Activated CD4-positive, alpha-beta T cell treated with anti-CD3 and anti-CD28 coated beads, Interleukin-2, amount 50 U/mL, for 16 hours (primary cell): Measurements from ENCODE around the gene DAZAP1.

Source experiments
- DNase-seq: peaks from one replicate; pipeline ENCODE4 v3.0.0-alpha.2; 2020

The DAZAP1 gene

GRCh38 chr19:1407528-1408299 is at the start of gene DAZAP1:
Gene DAZAP1 (plus strand): TSS chr19:1407586. CDS start chr19:1407774, 188 bp downstream.
- DNase-seq: no peak

GRCh38 chr19:1360126-1360817 is 47.1 kb upstream of the DAZAP1 start:
- DNase-seq: no peak

GRCh38 chr19:1360818-1361461 is 46.4 kb upstream of the DAZAP1 start:
- no peak for DNase-seq

- DNase-seq: no peak
Observed at GRCh38 chr19:1361601-1362386, 45.6 kb upstream of the DAZAP1 start.

GRCh38 chr19:1362387-1363257 is 44.8 kb upstream of the DAZAP1 start:
- DNase-seq: no peak

- peak; percentile 37 for DNase-seq
Observed at GRCh38 chr19:1363599-1363998, 43.8 kb upstream of the DAZAP1 start.

- no peak for DNase-seq
Observed at GRCh38 chr19:1364070-1364704, 43.2 kb upstream of the DAZAP1 start.

GRCh38 chr19:1365319-1366269 is 41.8 kb upstream of the DAZAP1 start:
- no peak for DNase-seq

- no peak for DNase-seq
Observed at GRCh38 chr19:1366296-1366695, 41.1 kb upstream of the DAZAP1 start.

- no peak for DNase-seq
Observed at GRCh38 chr19:1366899-1367870, 40.2 kb upstream of the DAZAP1 start.

- DNase-seq: no peak
Observed at GRCh38 chr19:1369214-1369805, 38.1 kb upstream of the DAZAP1 start.

GRCh38 chr19:1370579-1371361 is 36.6 kb upstream of the DAZAP1 start:
- DNase-seq: no peak

- no peak for DNase-seq
Observed at GRCh38 chr19:1373042-1373533, 34.3 kb upstream of the DAZAP1 start.

GRCh38 chr19:1373534-1374249 is 33.7 kb upstream of the DAZAP1 start:
- no peak for DNase-seq

- DNase-seq: no peak
Observed at GRCh38 chr19:1374250-1374577, 33.2 kb upstream of the DAZAP1 start.

- DNase-seq: no peak
Observed at GRCh38 chr19:1376415-1376805, 31.0 kb upstream of the DAZAP1 start.
